ENCODE results near the gene ABCE1.
"Not testable (repeated sequence)": the region's sequence is repeated elsewhere in the genome, so short reads cannot be mapped to it uniquely, and the experiment has no call there.

The ABCE1 gene

GRCh38 chr4:145102619-145103018 is 4.5 kb downstream of the ABCE1 start:
- DNase-seq (ENCODE audit: low spot score): no peak

- DNase-seq (ENCODE audit: low spot score): no peak
Observed at GRCh38 chr4:145103496-145103895, 5.4 kb downstream of the ABCE1 start.

DNA sequence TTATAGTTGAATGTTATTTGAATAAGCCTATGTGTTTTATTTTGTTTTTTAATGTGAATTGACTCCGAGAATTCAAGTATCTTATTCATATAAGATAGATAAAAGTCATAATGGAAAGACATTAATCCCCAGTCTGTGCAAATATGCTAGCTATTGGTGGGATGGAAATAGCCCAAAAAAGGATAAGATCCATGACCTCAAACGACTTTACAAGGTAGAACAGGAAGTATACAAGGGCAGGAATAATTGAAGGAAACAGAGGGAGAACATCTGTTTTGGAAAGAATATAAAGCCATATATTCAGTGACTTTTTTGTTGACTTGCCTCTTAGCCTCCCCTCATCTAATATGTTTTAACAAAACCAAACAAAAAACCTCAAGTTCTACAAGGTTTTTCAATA is 9.0 kb downstream of the ABCE1 start:
- DNase-seq (ENCODE audit: low spot score): no peak

DNA sequence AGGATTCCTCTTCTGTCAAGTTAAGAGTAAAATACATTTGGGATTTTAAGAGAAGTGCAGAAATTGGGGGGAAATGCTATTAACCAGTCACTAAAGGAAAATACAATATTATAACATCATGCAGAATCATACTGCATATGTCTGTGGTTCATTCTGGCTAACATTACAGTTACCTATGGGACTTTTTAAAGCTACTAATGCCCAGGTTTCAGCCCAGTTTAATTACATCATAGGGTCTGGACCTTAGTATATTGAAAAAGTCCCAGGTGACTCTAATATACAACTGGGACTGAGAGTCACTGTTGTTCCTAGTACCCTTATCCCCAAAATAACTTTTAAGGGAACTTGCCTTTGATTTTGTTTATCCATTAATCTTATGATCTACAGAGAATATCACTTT is 10.0 kb downstream of the ABCE1 start:
- no peak for DNase-seq (ENCODE audit: low spot score)

DNA sequence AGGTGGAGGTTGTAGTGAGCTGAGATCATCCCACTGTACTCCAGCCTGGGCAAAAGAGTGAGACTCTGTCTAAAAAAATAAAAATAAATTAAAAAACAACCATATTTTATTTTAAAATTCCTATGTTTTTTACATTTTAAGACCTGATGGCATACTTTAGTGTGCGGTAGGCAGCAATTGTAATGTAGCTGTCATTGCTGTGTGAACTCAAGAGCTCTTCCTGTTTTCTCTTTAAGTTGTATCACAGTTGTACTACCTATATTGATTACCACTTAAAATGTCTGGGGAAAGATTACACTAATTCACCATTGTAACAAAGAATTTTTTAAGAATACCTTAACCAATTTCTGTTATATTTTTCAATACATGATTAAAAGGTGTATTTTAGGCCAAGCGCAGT is 27.3 kb downstream of the ABCE1 start:
- no peak for DNase-seq (ENCODE audit: low spot score)

DNA sequence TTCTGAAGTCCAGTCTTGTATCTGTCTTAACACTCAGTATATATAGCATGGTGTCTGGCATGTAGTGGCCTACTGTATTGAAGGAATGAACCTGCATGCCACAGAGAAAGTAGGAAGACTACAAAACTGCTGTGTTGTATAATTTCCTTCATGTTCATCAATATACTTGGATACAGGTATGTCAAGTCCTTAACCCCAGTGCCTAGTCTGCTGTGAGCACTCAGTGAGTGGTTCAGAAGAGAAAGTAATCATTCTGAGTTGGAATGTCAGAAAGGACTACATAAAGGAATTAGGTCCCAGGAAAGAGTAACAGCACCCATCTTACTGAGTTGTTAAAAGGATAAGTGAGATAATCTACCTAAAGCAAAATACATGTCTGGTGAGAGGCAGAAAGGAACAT is 32.0 kb downstream of the ABCE1 start:
- no peak for DNase-seq (ENCODE audit: low spot score)

DNA sequence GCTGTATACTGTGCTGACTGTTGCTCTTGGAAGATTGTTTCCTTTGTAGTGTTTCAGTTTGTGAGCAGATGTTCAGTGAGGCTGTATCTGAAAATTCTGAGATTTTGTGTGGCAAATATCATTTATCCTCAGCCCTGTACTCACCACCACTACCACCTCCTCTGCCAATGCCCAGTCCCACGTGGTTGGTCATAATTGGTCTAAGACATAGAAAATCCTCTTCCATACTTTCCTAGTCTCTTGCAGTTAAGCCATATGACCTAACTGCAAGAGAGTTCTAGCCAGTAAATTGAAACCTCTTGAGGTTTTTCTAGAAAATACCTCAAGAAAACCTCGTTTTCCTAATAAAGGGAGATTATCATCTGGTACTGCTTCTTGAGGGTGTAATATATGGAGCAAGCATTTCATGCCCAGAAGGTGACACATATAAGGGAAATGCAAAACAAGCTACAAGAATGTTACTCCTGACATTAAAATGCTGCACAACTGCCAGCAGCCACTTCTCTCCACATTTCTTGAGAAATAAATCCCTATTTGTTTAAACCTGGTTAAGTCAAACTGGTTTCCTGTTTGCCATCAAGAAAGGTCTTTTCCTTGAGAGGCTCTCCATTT is 32.8 kb downstream of the ABCE1 start:
- no peak for DNase-seq (ENCODE audit: low spot score)

- DNase-seq (ENCODE audit: low spot score): no peak
Observed at GRCh38 chr4:145131848-145132247, 33.7 kb downstream of the ABCE1 start.

DNA sequence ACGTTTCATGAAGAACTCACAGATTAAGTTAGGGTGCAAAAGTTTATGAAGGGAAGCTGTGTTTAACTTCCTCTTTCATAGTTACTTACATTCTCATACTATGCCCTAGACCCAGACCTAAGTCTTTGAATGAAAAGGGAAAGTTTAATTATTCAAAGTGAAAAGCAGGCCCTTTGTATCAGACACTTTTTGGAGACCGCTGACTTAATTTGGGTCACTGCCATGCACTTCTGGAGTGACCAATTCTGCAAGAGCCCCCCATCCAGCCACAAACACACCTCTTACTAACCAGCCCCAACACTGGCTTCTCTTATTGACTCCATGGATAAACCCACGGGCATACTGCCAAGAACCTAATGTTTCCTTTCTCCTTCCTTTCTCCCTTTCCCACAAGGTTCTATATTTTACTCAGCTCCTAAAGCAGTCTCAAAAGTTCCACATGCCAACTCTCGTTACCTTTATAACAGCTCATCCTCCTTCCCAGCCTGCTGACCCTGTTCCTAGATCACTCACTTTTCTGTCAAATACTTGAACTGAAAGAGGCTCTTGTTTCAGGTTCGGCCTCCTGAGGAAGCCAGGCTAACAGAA is 34.5 kb downstream of the ABCE1 start:
- DNase-seq (ENCODE audit: low spot score): no peak

- not testable (repeated sequence) for DNase-seq (ENCODE audit: low spot score)
Observed at GRCh38 chr4:145136219-145136618, 38.1 kb downstream of the ABCE1 start.

- no peak for DNase-seq (ENCODE audit: low spot score)
Observed at GRCh38 chr4:145148980-145149379, 50.9 kb downstream of the ABCE1 start.

DNA sequence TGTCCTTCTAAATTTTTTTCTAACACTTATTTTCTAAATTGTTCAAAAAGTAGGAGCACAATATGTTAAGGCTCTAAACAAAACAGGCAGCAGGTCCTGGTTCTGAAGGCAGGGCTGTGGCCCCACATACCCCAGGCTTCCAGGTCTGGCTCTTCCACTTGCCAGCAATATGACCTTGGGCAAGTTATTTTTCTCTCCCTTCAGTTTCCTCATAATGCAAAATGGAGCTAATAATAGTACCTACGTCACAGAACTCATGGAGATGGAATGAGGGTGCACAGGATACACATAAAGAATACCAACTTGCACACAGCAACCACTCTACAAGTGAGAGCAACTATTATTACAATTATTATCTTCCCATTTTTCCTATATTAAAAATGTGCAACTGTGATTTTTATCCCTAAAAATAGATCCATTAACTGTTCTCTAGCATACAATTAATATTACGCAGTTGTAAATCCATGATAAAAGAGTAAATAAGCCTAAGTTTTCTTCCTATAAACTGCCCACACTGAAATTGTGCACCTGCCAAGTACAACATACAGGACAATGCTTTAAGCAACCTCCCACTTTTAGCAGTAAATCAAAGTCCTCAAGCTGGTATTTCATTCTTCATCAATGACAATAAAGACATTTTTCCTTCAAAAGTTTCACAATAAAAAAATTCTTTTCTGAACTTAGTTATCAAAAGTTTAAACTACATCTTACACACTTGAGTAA is 55.2 kb downstream of the ABCE1 start:
- DNase-seq (ENCODE audit: low spot score): no peak

DNA sequence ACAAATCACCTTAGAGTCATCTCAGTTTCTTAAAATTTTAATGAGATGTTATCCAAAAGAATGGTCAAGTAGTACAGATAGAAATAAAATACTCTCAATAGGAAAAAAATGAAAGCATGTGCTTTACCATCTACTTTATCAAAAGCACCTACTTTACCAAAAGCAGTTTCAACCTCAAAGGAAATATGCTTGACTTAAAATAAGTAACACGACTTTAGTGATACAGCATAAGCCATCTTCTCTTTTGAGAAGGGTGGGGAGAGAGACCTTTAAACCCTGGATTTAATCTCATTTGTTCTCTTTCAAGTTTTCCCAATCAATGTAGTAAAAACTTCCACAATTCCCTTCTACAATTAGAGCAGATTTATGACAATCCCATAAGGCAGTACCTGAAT is 55.8 kb downstream of the ABCE1 start:
- DNase-seq (ENCODE audit: low spot score): no peak

DNA sequence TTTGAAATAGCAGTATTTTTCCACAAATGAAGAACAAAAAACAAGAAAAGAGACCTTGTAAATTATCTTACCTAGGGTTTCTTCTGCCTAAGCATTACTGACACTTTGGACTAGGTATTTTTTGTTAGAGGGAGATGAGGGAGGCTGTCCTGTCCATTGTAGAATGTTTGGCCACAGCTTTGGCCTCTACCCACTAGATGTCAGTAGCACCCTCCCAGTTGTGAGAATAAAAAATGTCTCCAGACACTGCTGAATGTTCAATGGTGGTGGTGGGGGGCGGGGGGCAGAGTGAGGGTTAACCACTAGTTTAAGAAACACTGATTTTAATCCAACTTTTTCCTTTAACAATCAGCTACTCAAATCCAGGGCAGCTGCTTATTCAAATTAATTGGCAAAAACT is 56.5 kb downstream of the ABCE1 start:
- DNase-seq (ENCODE audit: low spot score): no peak

DNA sequence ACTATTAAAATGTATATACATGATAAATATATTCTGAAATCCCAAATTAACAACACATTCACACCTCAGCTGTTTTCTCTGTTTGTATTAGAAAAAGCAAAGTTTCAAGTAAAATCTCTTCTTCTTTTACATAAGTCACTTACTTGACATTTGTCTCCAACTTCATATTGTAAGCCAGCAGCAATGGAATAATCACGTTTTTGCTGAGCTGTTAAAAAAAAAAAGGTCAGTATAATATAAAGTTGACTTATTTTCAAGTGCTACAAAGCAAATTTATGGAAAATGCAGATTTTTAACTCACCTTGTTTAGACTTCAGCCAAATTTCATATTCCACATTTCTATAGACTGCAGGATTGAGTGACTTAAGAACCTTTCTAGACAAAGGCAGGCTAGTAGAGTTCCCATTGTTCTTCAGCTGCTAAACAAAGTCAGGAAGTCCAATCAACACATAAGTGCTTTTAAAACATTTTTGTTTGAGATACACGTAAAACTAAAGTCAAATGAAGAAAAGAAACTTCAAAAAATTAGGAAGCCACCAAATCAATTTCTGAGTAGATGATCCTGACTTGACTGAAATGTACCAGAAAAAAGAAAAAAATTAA is 57.3 kb downstream of the ABCE1 start:
- DNase-seq (ENCODE audit: low spot score): peak; percentile 38

- DNase-seq (ENCODE audit: low spot score): no peak
Observed at GRCh38 chr4:145156986-145157385, 58.9 kb downstream of the ABCE1 start.

- no peak for DNase-seq (ENCODE audit: low spot score)
Observed at GRCh38 chr4:145161549-145161948, 63.4 kb downstream of the ABCE1 start.

DNA sequence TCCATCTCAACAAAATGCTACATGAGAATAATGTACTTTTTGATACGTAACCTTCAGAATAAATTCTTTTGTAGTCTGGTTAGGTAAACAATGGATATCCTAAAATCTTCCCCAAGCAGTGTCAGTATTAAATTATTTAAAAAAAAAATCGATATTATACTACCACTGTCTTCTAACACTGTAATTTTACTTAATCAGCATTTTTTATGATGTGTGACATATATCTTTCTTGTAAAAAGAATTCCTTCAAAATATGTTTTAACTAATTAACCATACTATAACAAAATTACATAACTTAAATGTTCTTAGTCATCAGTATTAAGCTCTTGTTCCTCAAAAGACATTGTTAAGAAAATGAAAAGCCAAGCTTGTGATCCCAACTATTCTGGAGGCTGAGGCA is 69.8 kb downstream of the ABCE1 start:
- no peak for DNase-seq (ENCODE audit: low spot score)

DNA sequence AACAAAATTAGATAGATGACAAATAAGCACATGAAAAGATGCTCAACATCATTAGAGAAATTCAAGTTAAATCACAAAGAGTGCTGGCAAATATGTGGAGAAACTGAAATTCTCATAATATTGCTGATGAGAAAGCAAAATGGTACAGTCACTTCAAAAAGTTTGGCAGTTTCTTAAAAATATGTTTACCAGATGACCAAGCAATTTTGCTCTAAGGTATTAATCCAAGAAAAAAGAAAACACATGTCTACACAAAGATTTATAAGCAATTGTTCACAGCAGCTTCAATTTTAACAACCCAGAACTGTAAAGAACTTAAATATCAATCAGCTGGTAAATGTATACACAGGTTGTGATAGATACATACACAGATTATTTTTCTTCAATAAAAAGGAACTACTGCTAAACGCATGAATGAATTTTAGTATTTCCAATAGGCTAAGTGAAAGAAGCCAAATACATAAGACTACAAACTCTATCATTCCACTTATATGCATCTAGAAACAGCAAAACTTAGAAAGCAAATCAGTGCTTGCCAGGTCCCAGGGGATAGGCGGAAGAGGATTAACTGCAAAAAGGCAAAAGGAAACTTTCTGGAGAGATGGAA is 70.6 kb downstream of the ABCE1 start:
- no peak for DNase-seq (ENCODE audit: low spot score)

DNA sequence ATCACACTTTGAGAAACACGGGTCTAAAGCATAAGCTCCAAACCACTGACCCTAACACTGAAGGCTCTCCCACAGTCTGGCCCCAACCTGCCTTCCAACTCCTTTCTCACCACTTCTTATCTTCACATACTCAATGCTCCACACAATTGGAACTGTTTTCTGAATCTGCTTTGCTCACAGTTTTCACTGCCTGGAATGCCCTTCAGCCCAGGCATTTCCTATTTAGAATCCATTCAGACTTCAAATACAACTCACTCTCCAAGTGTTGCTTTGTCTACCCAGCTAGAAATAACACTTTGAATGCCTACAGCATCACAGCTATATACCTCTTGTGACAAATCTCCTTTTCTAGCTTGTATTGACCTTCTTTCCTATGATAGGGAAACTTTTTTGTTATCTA is 72.1 kb downstream of the ABCE1 start:
- DNase-seq (ENCODE audit: low spot score): no peak

- peak; percentile 34 for DNase-seq (ENCODE audit: low spot score)
Observed at GRCh38 chr4:145171911-145172310, 73.8 kb downstream of the ABCE1 start.

GRCh38 chr4:145176641-145177432 is 78.7 kb downstream of the ABCE1 start:
- no peak for DNase-seq (ENCODE audit: low spot score)
